ENCODE results near the gene RAPGEFL1. TPM values are rescaled to one million over a fixed set of nuclear protein-coding genes. Genes with fewer than 3 reads are reported as not detected.

Gene RAPGEFL1
- total RNA-seq, 3 donors from 2014 or later (not counting 1 experiment from before 2014, with no cell fraction given): 4.7 to 9.0 (median 6.7) TPM

- Mint-ChIP-seq H3K27ac (no peak overlapping the region), H3K4me3 (no peak overlapping the region), H3K36me3 (no peaks in the 10 kb centered on the region), H3K4me1 (peaks cover 0 to 10% of the 10 kb centered on the region in 2 donors), H3K9me3 (no peaks in the 10 kb centered on the region), H3K27me3 (ENCODE audit: low read depth in 2 of 2) (peaks cover 0 to 4% of the 10 kb centered on the region in 2 donors)
- TF ChIP-seq CTCF (IDR thresholded peaks at IDR 0.05): no peak
- Histone ChIP-seq H3K4me1 (ENCODE audit: control insufficient read depth, insufficient read depth, low read length) (peaks cover 17% of the 10 kb centered on the region), H3K27ac (ENCODE audit: low read length) (no peak overlapping the region), H3K27me3 (ENCODE audit: control insufficient read depth, insufficient read depth, low read length) (peaks cover 2% of the 10 kb centered on the region), H3K36me3 (ENCODE audit: control insufficient read depth, insufficient read depth, low read length) (no peaks in the 10 kb centered on the region), H3K9me3 (ENCODE audit: control insufficient read depth, insufficient read depth, low read length) (no peaks in the 10 kb centered on the region), H3K4me3 (ENCODE audit: low read length) (no peak overlapping the region)
- 80% methylated on average over 4 of the region's 5 CpGs for WGBS (ENCODE audit: insufficient coverage)
- DNase-seq (no peak), ATAC-seq (no peak)
- intact Hi-C loops (cut with micrococcal nuclease): no loop called here
Observed at GRCh38 chr17:40180694-40181093, 3.4 kb downstream of the RAPGEFL1 start.

GRCh38 chr17:40181205-40181604, 3.9 kb downstream of the RAPGEFL1 start:
- Histone ChIP-seq H3K27ac (ENCODE audit: low read length) (no peak overlapping the region), H3K4me3 (ENCODE audit: low read length) (no peak overlapping the region), H3K36me3 (ENCODE audit: control insufficient read depth, insufficient read depth, low read length) (no peaks in the 10 kb centered on the region), H3K4me1 (ENCODE audit: control insufficient read depth, insufficient read depth, low read length) (peaks cover 17% of the 10 kb centered on the region), H3K27me3 (ENCODE audit: control insufficient read depth, insufficient read depth, low read length) (peaks cover 2% of the 10 kb centered on the region), H3K9me3 (ENCODE audit: control insufficient read depth, insufficient read depth, low read length) (no peaks in the 10 kb centered on the region)
- no peak overlapping the region for H3K27ac Mint-ChIP-seq
- no peaks in the 10 kb centered on the region for H3K9me3 Mint-ChIP-seq
- no peaks in the 10 kb centered on the region for H3K36me3 Mint-ChIP-seq
- H3K4me1 Mint-ChIP-seq: peaks cover 0 to 10% of the 10 kb centered on the region in 2 donors
- H3K27me3 Mint-ChIP-seq (ENCODE audit: low read depth in 2 of 2): peaks cover 0 to 4% of the 10 kb centered on the region in 2 donors
- 78% methylated on average over 8 of the region's 8 CpGs for WGBS (ENCODE audit: insufficient coverage)
- TF ChIP-seq CTCF (IDR thresholded peaks at IDR 0.05): no peak
- H3K4me3 Mint-ChIP-seq: no peak overlapping the region
- no peak for ATAC-seq
- intact Hi-C loops (cut with micrococcal nuclease): no loop called here
- DNase-seq: no peak

- Mint-ChIP-seq H3K27me3 (ENCODE audit: low read depth in 2 of 2) (peaks cover 0 to 4% of the 10 kb centered on the region in 2 donors), H3K9me3 (no peaks in the 10 kb centered on the region), H3K4me3 (no peak overlapping the region), H3K4me1 (peaks cover 0 to 5% of the 10 kb centered on the region in 2 donors), H3K36me3 (no peaks in the 10 kb centered on the region), H3K27ac (no peak overlapping the region)
- Histone ChIP-seq H3K4me1 (ENCODE audit: control insufficient read depth, insufficient read depth, low read length) (peaks cover 9% of the 10 kb centered on the region), H3K27me3 (ENCODE audit: control insufficient read depth, insufficient read depth, low read length) (peaks cover 2% of the 10 kb centered on the region), H3K9me3 (ENCODE audit: control insufficient read depth, insufficient read depth, low read length) (no peaks in the 10 kb centered on the region), H3K36me3 (ENCODE audit: control insufficient read depth, insufficient read depth, low read length) (no peaks in the 10 kb centered on the region), H3K4me3 (ENCODE audit: low read length) (no peak overlapping the region), H3K27ac (ENCODE audit: low read length) (no peak overlapping the region)
- DNase-seq (no peak), ATAC-seq (no peak)
- TF ChIP-seq CTCF (IDR thresholded peaks at IDR 0.05): no peak
- WGBS (ENCODE audit: insufficient coverage): 98% methylated on average over 6 of the region's 6 CpGs
- intact Hi-C loops (cut with micrococcal nuclease): no loop called here
Observed at GRCh38 chr17:40182606-40183005, 5.3 kb downstream of the RAPGEFL1 start.

GRCh38 chr17:40187238-40187637, 10.0 kb downstream of the RAPGEFL1 start:
- Histone ChIP-seq H3K9me3 (ENCODE audit: control insufficient read depth, insufficient read depth, low read length) (no peaks in the 10 kb centered on the region), H3K36me3 (ENCODE audit: control insufficient read depth, insufficient read depth, low read length) (no peaks in the 10 kb centered on the region), H3K4me3 (ENCODE audit: low read length) (no peak overlapping the region), H3K27ac (ENCODE audit: low read length) (no peak overlapping the region), H3K4me1 (ENCODE audit: control insufficient read depth, insufficient read depth, low read length) (peaks cover 15% of the 10 kb centered on the region), H3K27me3 (ENCODE audit: control insufficient read depth, insufficient read depth, low read length) (no peaks in the 10 kb centered on the region)
- H3K4me3 Mint-ChIP-seq: peak overlapping the region; percentile 11
- H3K9me3 Mint-ChIP-seq: no peaks in the 10 kb centered on the region
- ATAC-seq: no peak
- no peak overlapping the region for H3K27ac Mint-ChIP-seq
- peaks cover 0 to 5% of the 10 kb centered on the region in 2 donors for H3K4me1 Mint-ChIP-seq
- DNase-seq: no peak
- peaks cover 0 to 4% of the 10 kb centered on the region in 2 donors for H3K27me3 Mint-ChIP-seq (ENCODE audit: low read depth in 2 of 2)
- no peaks in the 10 kb centered on the region for H3K36me3 Mint-ChIP-seq
- WGBS (ENCODE audit: insufficient coverage): 98% methylated on average over 3 of the region's 3 CpGs
- intact Hi-C loops (cut with micrococcal nuclease): no loop called here
- TF ChIP-seq CTCF (IDR thresholded peaks at IDR 0.05): no peak
